HFFc6 (cell line): Measurements from ENCODE around the gene NBPF9. TPM values are rescaled to one million over a fixed set of nuclear protein-coding genes. Genes with fewer than 3 reads are reported as not detected.
"Not testable (repeated sequence)": the region's sequence is repeated elsewhere in the genome, so short reads cannot be mapped to it uniquely, and the experiment has no call there.

ENCODE experiments used
- DNase-seq: peaks from one replicate; pipeline ENCODE4 v3.0.0-alpha.2; 2018
- H3K27ac Mint-ChIP-seq: 2 replicates; pipeline ENCODE4 v1.8.0; 2020; ENCODE audit warnings: mild to moderate bottlenecking, mixed read lengths
- H3K27me3 Mint-ChIP-seq: 2 replicates; pipeline ENCODE4 v1.8.0; 2021; ENCODE audit warnings: mild to moderate bottlenecking, moderate library complexity, mixed read lengths; ENCODE audit not compliant: insufficient read depth
- H3K36me3 Mint-ChIP-seq: 2 replicates; pipeline ENCODE4 v1.8.0; 2021; ENCODE audit warnings: low read depth, mixed read lengths
- H3K4me1 Mint-ChIP-seq: 2 replicates; pipeline ENCODE4 v1.8.0; 2020; ENCODE audit warnings: low read depth, mixed read lengths
- H3K4me3 Mint-ChIP-seq: 2 replicates; pipeline ENCODE4 v1.8.0; 2020; ENCODE audit warnings: mild to moderate bottlenecking, moderate library complexity, mixed read lengths
- H3K9me3 Mint-ChIP-seq: 2 replicates; pipeline ENCODE4 v1.8.0; 2020; ENCODE audit warnings: mild to moderate bottlenecking, mixed read lengths
- CTCF ChIP-seq: fragments of 200-600 bp; sonication (generic); IDR thresholded peaks from 2 replicates; pipeline ENCODE4 v1.5.0; 2021; ENCODE audit warnings: antibody characterized with exemption, mild to moderate bottlenecking
- total RNA-seq, 6 experiments: library from RNA; stranded (reverse); fragmentation: NEBNext Ultra II Directional; extraction: Animal tissue kit (Norgen Biotek cat#: 25700); gene quantifications; 2 replicates in 1 of 6; 3 replicates in 5 of 6; pipeline ENCODE4 v1.2.3, GENCODE V29; 2021

NBPF9 gene
- total RNA-seq, 6 experiments from 2014 or later: 15.3 to 18.5 (median 17.0) TPM

- not testable (repeated sequence) for H3K36me3 Mint-ChIP-seq, DNase-seq, H3K4me1 Mint-ChIP-seq, H3K27ac Mint-ChIP-seq, H3K9me3 Mint-ChIP-seq, H3K27me3 Mint-ChIP-seq, H3K4me3 Mint-ChIP-seq
Observed at GRCh38 chr1:149098276-149098675, 5.1 kb downstream of the NBPF9 start.

- DNase-seq, H3K27me3 Mint-ChIP-seq, H3K4me3 Mint-ChIP-seq, H3K4me1 Mint-ChIP-seq, H3K9me3 Mint-ChIP-seq, H3K27ac Mint-ChIP-seq, H3K36me3 Mint-ChIP-seq: not testable (repeated sequence)
Observed at GRCh38 chr1:149093155-149093554, 10.2 kb downstream of the NBPF9 start.

- not testable (repeated sequence) for H3K36me3 Mint-ChIP-seq, H3K4me1 Mint-ChIP-seq, H3K27ac Mint-ChIP-seq, H3K27me3 Mint-ChIP-seq, H3K9me3 Mint-ChIP-seq, H3K4me3 Mint-ChIP-seq, DNase-seq
- TF ChIP-seq CTCF: peak; percentile 65
Observed at GRCh38 chr1:149075505-149076127, 27.7 kb downstream of the NBPF9 start.

GRCh38 chr1:149064611-149065010 lies 38.7 kb downstream of the NBPF9 start:
- not testable (repeated sequence) for H3K27me3 Mint-ChIP-seq, H3K27ac Mint-ChIP-seq, DNase-seq, H3K4me3 Mint-ChIP-seq, H3K9me3 Mint-ChIP-seq, H3K4me1 Mint-ChIP-seq, H3K36me3 Mint-ChIP-seq

- H3K27ac Mint-ChIP-seq, DNase-seq, H3K36me3 Mint-ChIP-seq, H3K4me3 Mint-ChIP-seq, H3K9me3 Mint-ChIP-seq, H3K27me3 Mint-ChIP-seq: not testable (repeated sequence)
- H3K4me1 Mint-ChIP-seq: peaks cover 12% of the 10 kb centered on the region
Observed at GRCh38 chr1:149043056-149043455, 60.3 kb downstream of the NBPF9 start.

GRCh38 chr1:149033916-149034315 lies 69.4 kb downstream of the NBPF9 start:
- H3K27me3 Mint-ChIP-seq, H3K9me3 Mint-ChIP-seq, H3K27ac Mint-ChIP-seq, H3K4me3 Mint-ChIP-seq, H3K36me3 Mint-ChIP-seq, DNase-seq, H3K4me1 Mint-ChIP-seq: not testable (repeated sequence)

- H3K4me1 Mint-ChIP-seq, H3K4me3 Mint-ChIP-seq, DNase-seq: not testable (repeated sequence)
Observed at GRCh38 chr1:149024327-149024726, 79.0 kb downstream of the NBPF9 start.

GRCh38 chr1:149018577-149018976 lies 84.8 kb downstream of the NBPF9 start:
- not testable (repeated sequence) for H3K9me3 Mint-ChIP-seq, H3K27me3 Mint-ChIP-seq, H3K36me3 Mint-ChIP-seq, H3K4me1 Mint-ChIP-seq, DNase-seq, H3K27ac Mint-ChIP-seq, H3K4me3 Mint-ChIP-seq

More at GRCh38 chr1:149024327-149024726, 79.0 kb downstream of the NBPF9 start:
- H3K27ac Mint-ChIP-seq, H3K9me3 Mint-ChIP-seq, H3K36me3 Mint-ChIP-seq, H3K27me3 Mint-ChIP-seq: not testable (repeated sequence)

- not testable (repeated sequence) for H3K4me3 Mint-ChIP-seq, H3K36me3 Mint-ChIP-seq, H3K27ac Mint-ChIP-seq, H3K4me1 Mint-ChIP-seq, H3K27me3 Mint-ChIP-seq, DNase-seq, H3K9me3 Mint-ChIP-seq
Observed at GRCh38 chr1:149016626-149017025, 86.7 kb downstream of the NBPF9 start.

- H3K27ac Mint-ChIP-seq, H3K9me3 Mint-ChIP-seq, H3K36me3 Mint-ChIP-seq, H3K27me3 Mint-ChIP-seq, DNase-seq, H3K4me3 Mint-ChIP-seq, H3K4me1 Mint-ChIP-seq: not testable (repeated sequence)
Observed at GRCh38 chr1:149015522-149015921, 87.8 kb downstream of the NBPF9 start.

GRCh38 chr1:149013513-149013912 lies 89.8 kb downstream of the NBPF9 start:
- H3K27ac Mint-ChIP-seq, H3K36me3 Mint-ChIP-seq, H3K4me1 Mint-ChIP-seq, H3K4me3 Mint-ChIP-seq, H3K9me3 Mint-ChIP-seq, DNase-seq, H3K27me3 Mint-ChIP-seq: not testable (repeated sequence)

GRCh38 chr1:149012599-149012998 lies 90.8 kb downstream of the NBPF9 start:
- H3K4me3 Mint-ChIP-seq, H3K27ac Mint-ChIP-seq, DNase-seq, H3K9me3 Mint-ChIP-seq, H3K36me3 Mint-ChIP-seq, H3K27me3 Mint-ChIP-seq, H3K4me1 Mint-ChIP-seq: not testable (repeated sequence)

- not testable (repeated sequence) for H3K27ac Mint-ChIP-seq, H3K27me3 Mint-ChIP-seq, H3K4me3 Mint-ChIP-seq, DNase-seq, H3K4me1 Mint-ChIP-seq, H3K9me3 Mint-ChIP-seq, H3K36me3 Mint-ChIP-seq
Observed at GRCh38 chr1:149009761-149010160, 93.6 kb downstream of the NBPF9 start.

- H3K4me3 Mint-ChIP-seq, H3K4me1 Mint-ChIP-seq, H3K9me3 Mint-ChIP-seq, DNase-seq, H3K27me3 Mint-ChIP-seq, H3K36me3 Mint-ChIP-seq, H3K27ac Mint-ChIP-seq: not testable (repeated sequence)
Observed at GRCh38 chr1:149008769-149009168, 94.6 kb downstream of the NBPF9 start.
